Right renal cortex interstitium (tissue), 3 donors: ENCODE measurements around the gene KRT84. TPM values are rescaled to one million over a fixed set of nuclear protein-coding genes. Genes with fewer than 3 reads are reported as not detected.

ENCODE experiments used
- DNase-seq, 3 donors: peaks; one replicate each; pipeline ENCODE4 v3.0.0-alpha.2; 2013; ENCODE audit warnings: low read depth in 3 of 3, low spot score in 2 of 3
- polyA plus RNA-seq, 3 donors: library from polyadenylated mRNA; unstranded; fragments of 120-200 nt; gene quantifications; one replicate each; pipeline ENCODE4 v1.2.1, GENCODE V29; 2013; ENCODE audit not compliant: insufficient read length in 3 of 3

KRT84 gene
- polyA plus RNA-seq, 3 donors: not detected

- no peak for DNase-seq
These were observed 22.3 kb downstream of the KRT84 start for GRCh38 chr12:52363111-52363679.

- no peak for DNase-seq
These were observed 23.2 kb downstream of the KRT84 start for GRCh38 chr12:52362118-52362726.

- DNase-seq: no peak
These were observed 23.9 kb downstream of the KRT84 start for GRCh38 chr12:52361553-52361952.

GRCh38 chr12:52360663-52361271 lies 24.7 kb downstream of the KRT84 start:
- no peak for DNase-seq

- DNase-seq: no peak
These were observed 25.3 kb downstream of the KRT84 start for GRCh38 chr12:52360106-52360662.

- DNase-seq: no peak
These were observed 25.8 kb downstream of the KRT84 start for GRCh38 chr12:52359621-52360061.

- no peak for DNase-seq
These were observed 26.7 kb downstream of the KRT84 start for GRCh38 chr12:52358575-52359350.

- DNase-seq: no peak
These were observed 28.5 kb downstream of the KRT84 start for GRCh38 chr12:52356762-52357580.

- no peak for DNase-seq
These were observed 29.3 kb downstream of the KRT84 start for GRCh38 chr12:52356031-52356761.

GRCh38 chr12:52355176-52355575 lies 30.3 kb downstream of the KRT84 start:
- DNase-seq: no peak

- no peak for DNase-seq
These were observed 31.3 kb downstream of the KRT84 start for GRCh38 chr12:52354200-52354599.

GRCh38 chr12:52353766-52354165 lies 31.7 kb downstream of the KRT84 start:
- no peak for DNase-seq

GRCh38 chr12:52352951-52353350 lies 32.5 kb downstream of the KRT84 start:
- no peak for DNase-seq

- DNase-seq: no peak
These were observed 34.0 kb downstream of the KRT84 start for GRCh38 chr12:52351196-52352059.

GRCh38 chr12:52350786-52351185 lies 34.7 kb downstream of the KRT84 start:
- no peak for DNase-seq

GRCh38 chr12:52350021-52350620 lies 35.3 kb downstream of the KRT84 start:
- no peak for DNase-seq

- DNase-seq: no peak
These were observed 36.3 kb downstream of the KRT84 start for GRCh38 chr12:52349196-52349595.
